Fibroblast of skin of left quadriceps (primary cell): ENCODE results near the gene BCL3.
"Not testable (repeated sequence)": the region's sequence is repeated elsewhere in the genome, so short reads cannot be mapped to it uniquely, and the experiment has no call there.

Source experiments
- DNase-seq, 2 experiments: peaks; one replicate each; pipeline ENCODE4 v3.0.0-alpha.2; 2013; ENCODE audit warnings: low read depth in 2 of 2

BCL3 gene

GRCh38 chr19:44720945-44721344 is 27.6 kb upstream of the BCL3 start:
- no peak for DNase-seq

- DNase-seq = not testable (repeated sequence)
Observed at GRCh38 chr19:44721369-44721768, 27.1 kb upstream of the BCL3 start.

- no peak for DNase-seq
Observed at GRCh38 chr19:44722131-44723121, 26.1 kb upstream of the BCL3 start.

GRCh38 chr19:44723299-44723951 is 25.1 kb upstream of the BCL3 start:
- DNase-seq = no peak

- peak in 1 of 2 experiments; percentile 51 for DNase-seq
Observed at GRCh38 chr19:44723952-44724319, 24.6 kb upstream of the BCL3 start.

- no peak for DNase-seq
Observed at GRCh38 chr19:44725251-44725650, 23.3 kb upstream of the BCL3 start.

- no peak for DNase-seq
Observed at GRCh38 chr19:44725684-44726083, 22.8 kb upstream of the BCL3 start.

GRCh38 chr19:44726465-44726864 is 22.0 kb upstream of the BCL3 start:
- no peak for DNase-seq

GRCh38 chr19:44728178-44728577 is 20.3 kb upstream of the BCL3 start:
- DNase-seq = no peak

- DNase-seq = no peak
Observed at GRCh38 chr19:44729516-44730033, 18.9 kb upstream of the BCL3 start.

GRCh38 chr19:44731081-44731480 is 17.4 kb upstream of the BCL3 start:
- DNase-seq = no peak

GRCh38 chr19:44731622-44732021 is 16.9 kb upstream of the BCL3 start:
- no peak for DNase-seq

GRCh38 chr19:44732235-44733014 is 16.1 kb upstream of the BCL3 start:
- no peak for DNase-seq

- no peak for DNase-seq
Observed at GRCh38 chr19:44734357-44734756, 14.2 kb upstream of the BCL3 start.

- DNase-seq = no peak
Observed at GRCh38 chr19:44735011-44735410, 13.5 kb upstream of the BCL3 start.

- DNase-seq = no peak
Observed at GRCh38 chr19:44737238-44738071, 11.1 kb upstream of the BCL3 start.

GRCh38 chr19:44738136-44738535 is 10.4 kb upstream of the BCL3 start:
- DNase-seq = no peak

GRCh38 chr19:44738603-44739558 is 9.6 kb upstream of the BCL3 start:
- DNase-seq = no peak

GRCh38 chr19:44740351-44740824 is 8.1 kb upstream of the BCL3 start:
- no peak for DNase-seq

- DNase-seq = no peak
Observed at GRCh38 chr19:44741258-44741731, 7.2 kb upstream of the BCL3 start.
